Ramos (cell line): ENCODE data around the gene KIF16B.

Experiments used
- in situ Hi-C: fragments of 300-500 bp; cut with MboI; formaldehyde crosslinking; loops from one replicate; pipeline ENCODE4 v1.14.3; 2022; ENCODE audit warnings: low sequenced_read_pairs; ENCODE audit not compliant: unreplicated experiment

The KIF16B gene

GRCh38 chr20:16411361-16411760 is 161.9 kb downstream of the KIF16B start:
- in situ Hi-C loops, result no loop called here

DNA sequence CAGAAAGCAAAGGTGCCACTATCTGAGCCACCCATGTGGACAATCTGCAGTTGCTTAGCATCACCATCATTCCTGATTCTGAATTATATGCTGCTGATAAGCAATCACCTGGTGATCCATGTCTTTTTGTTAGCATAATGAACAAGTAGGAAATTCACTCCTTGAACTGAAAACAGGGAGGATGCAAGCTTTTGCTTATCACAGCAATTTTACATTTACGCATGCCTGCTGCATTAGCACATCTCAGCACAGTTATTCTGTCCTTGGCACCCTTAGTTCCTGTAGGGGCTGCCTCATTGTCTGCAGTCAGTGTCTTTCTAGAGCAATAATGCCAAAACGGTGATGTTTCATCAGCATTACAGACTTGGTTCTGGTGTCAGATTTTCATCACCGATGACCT is 162.6 kb downstream of the KIF16B start:
- in situ Hi-C loops, result no loop called here

DNA sequence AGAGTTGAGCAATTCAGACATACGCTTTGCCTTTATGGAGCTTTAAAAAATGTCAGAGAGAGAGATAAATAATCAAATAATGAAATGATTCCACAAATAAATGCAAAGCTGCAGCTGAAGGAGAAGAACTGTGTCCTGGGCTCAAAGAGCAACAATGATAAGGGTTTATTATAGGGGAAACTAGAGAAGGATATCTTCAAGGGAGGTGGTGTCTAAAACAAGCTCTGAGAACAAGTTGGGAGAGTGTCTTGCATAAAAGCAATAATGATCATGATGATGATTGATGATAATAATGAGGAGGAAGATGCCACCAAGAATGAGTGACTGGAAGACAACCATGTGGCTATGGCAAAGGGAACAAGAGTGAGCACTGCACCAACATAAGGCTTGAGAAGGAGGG is 164.3 kb downstream of the KIF16B start:
- in situ Hi-C loops, result no loop called here

GRCh38 chr20:16407251-16408067 is 165.8 kb downstream of the KIF16B start:
- in situ Hi-C loops, result no loop called here

DNA sequence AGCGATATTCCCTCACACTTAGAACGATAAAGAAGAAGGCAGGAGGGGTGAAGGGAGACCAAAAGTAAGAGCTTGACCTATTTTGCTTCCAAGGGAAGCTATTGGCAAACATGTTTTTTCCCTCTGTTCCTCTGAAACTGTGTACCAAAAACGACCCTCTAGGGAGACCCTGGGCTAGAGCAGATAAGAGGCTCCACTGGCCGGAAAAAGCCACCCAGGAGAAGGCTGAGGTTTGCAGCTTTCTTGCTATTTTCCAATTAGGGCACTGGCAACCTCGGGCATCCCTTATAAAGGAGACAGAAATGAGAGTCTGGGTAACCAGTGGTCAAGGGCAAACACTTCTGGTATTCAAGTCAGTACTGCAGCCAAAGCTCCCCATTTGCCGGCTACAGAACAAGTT is 168.0 kb downstream of the KIF16B start:
- in situ Hi-C loops, result no loop called here

- in situ Hi-C loops, result no loop called here
These were observed 168.6 kb downstream of the KIF16B start for GRCh38 chr20:16404640-16405039.

DNA sequence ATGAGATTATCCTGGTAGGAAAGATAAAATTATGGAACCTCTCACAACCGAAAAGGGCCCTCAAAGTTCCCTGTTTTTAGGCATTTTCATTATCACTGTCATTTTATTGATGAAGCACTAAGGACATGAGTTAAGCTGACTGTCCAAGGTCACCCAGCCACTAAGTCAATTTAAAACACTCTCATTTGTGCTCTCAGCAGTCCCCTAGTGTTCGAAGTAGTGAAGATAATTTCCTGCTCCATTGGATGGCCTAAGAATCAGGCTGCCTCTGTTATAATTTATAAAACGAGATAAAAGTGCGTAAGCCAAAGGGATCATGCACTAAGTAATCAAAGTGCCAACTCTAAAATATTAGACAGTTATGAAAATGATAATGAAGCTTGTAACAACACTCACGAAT is 169.1 kb downstream of the KIF16B start:
- in situ Hi-C loops, result no loop called here

- in situ Hi-C loops, result no loop called here
These were observed 173.0 kb downstream of the KIF16B start for GRCh38 chr20:16400234-16400633.

GRCh38 chr20:16399801-16400200 is 173.4 kb downstream of the KIF16B start:
- in situ Hi-C loops, result no loop called here

DNA sequence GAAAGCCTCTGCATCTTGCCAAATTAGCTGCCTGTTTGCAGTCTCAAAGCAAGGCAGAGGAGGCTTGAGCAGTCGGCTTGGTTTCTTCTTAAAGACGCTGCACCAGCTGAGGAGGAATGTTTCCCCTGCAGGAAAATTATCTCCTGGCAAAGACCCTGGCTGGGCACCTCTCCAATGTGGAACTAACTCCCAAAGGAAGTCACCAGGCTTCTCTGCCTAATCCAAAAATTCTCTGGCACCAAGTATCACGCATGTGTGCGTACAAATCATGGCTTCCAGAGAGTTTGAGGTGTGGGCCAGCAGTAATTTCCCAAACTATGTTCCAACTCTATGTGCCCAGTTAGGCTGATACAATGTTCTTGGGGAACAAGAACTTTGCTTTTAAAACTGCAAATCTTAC is 176.2 kb downstream of the KIF16B start:
- in situ Hi-C loops, result no loop called here

GRCh38 chr20:16395366-16395765 is 177.9 kb downstream of the KIF16B start:
- in situ Hi-C loops, result no loop called here

- in situ Hi-C loops, result no loop called here
These were observed 178.5 kb downstream of the KIF16B start for GRCh38 chr20:16394784-16395183.

- in situ Hi-C loops, result no loop called here
These were observed 179.4 kb downstream of the KIF16B start for GRCh38 chr20:16393836-16394235.

GRCh38 chr20:16393297-16393696 is 180.0 kb downstream of the KIF16B start:
- in situ Hi-C loops, result no loop called here

DNA sequence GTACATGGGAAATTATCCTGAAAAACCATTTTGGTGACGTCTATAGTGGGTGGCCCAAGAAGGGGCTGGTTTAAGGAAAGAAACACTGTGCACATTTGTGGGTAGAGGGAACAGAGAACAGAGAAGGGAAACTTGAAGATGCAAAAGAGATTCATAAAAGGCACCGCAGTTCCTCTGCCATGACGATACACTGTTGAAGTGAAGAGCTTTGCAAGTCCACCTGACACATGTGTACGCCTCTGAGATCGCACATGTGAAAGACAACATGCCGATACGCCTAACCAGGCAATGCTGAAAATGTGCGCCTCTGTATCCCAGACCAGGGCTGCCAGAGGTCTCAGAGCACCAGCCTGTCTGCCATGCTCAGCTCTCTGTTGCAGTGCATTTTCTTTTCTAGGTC is 180.9 kb downstream of the KIF16B start:
- in situ Hi-C loops, result no loop called here

GRCh38 chr20:16390991-16391390 is 182.3 kb downstream of the KIF16B start:
- in situ Hi-C loops, result no loop called here

- in situ Hi-C loops, result no loop called here
These were observed 184.5 kb downstream of the KIF16B start for GRCh38 chr20:16388731-16389130.

GRCh38 chr20:16387666-16388065 is 185.6 kb downstream of the KIF16B start:
- in situ Hi-C loops, result no loop called here

DNA sequence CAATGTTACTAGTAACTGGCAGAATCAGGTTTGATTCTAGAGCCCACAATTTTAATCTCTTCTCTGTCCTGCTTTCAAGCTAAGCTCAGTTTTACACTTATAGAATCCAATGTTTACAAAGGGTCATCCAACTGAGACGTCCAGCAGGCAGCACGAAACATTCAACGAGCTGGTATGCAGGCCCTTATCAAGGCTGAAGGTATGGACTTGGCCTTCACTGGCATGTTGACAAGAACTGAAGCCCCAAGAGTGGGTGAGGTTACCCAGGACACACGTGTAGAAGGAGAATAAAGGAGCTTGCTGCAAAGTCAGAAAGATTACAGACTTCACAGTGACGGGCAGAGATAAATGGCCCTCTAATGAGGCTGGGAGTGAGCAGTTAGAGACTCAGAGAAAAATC is 187.4 kb downstream of the KIF16B start:
- in situ Hi-C loops, result no loop called here

DNA sequence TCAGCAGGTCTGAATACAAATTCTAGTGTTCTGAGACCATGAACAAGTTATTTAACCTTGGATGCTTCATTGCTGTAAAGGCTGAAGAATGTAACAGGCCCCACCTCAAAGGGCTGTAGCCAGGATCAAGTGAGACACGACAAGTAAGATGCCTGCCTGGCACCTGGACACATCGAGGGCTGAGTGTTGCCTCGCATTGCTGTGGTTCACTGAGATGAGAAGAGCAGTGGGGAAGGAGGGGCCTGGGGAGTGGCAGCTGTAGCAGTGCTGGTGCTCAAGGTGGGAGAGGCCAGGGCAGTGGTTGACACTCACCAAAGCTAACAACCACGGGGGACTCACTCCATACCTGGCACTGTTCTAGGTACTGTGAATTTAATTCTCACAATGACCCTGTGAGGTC is 187.8 kb downstream of the KIF16B start:
- in situ Hi-C loops, result no loop called here

GRCh38 chr20:16381444-16381843 is 191.8 kb downstream of the KIF16B start:
- in situ Hi-C loops, result no loop called here

DNA sequence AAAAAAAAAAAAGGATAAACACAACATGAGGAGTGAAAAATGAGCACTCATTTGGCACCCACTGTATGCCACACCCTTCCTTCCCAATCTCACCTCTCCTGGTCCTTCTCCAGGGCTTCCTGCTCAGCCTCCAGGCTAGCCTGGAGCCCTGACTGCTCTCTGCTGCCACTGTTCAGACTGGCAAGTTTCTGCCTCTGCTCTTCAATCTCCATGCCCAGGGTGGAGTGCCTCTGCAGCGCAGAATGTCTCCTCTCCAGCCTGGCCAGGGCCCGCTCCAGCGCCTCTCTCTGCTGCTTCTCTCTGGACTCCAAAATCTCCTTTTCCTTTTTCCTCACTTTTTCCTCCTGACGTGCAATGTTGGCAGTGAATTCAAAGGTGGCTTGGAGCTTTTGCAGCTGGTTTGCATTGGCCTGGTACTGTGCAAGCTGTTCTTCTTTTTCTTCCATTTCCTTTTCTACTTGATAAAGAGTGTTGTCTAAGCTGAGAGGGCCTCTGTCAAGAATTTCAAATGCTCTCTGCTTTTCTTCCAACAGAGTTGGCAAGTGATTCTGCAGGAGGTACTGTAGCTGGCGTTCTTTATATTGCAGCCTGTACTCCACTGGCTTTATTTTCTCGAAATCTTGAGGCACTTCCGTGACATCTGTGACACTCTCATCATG is 194.4 kb downstream of the KIF16B start:
- in situ Hi-C loops, result no loop called here
